GM12865 (cell line): Measurements from ENCODE around the gene EXTL2.
"Not testable (repeated sequence)": the region's sequence is repeated elsewhere in the genome, so short reads cannot be mapped to it uniquely, and the experiment has no call there.

ENCODE experiments used
- DNase-seq: peaks from one replicate; pipeline ENCODE4 v3.0.0; 2010; ENCODE audit warnings: low read depth
- H3K4me3 ChIP-seq: 2 replicates; pipeline ENCODE4 v1.5.1; 2011; ENCODE audit warnings: mild to moderate bottlenecking, low read depth, low read length, control low read depth
- CTCF ChIP-seq: IDR thresholded peaks from 2 replicates; pipeline ENCODE4 v1.5.1; 2011; ENCODE audit warnings: low read length, control low read depth, low read depth, inconsistent platforms; ENCODE audit not compliant: insufficient read depth; ENCODE audit errors: missing control alignments

Gene EXTL2

GRCh38 chr1:100891380-100891779 is 3.3 kb downstream of the EXTL2 start:
- no peak overlapping the region for H3K4me3 ChIP-seq
- no peak for TF ChIP-seq CTCF
- no peak for DNase-seq

GRCh38 chr1:100889869-100890482 is 4.7 kb downstream of the EXTL2 start:
- DNase-seq, H3K4me3 ChIP-seq: not testable (repeated sequence)

- not testable (repeated sequence) for DNase-seq, H3K4me3 ChIP-seq
Observed at GRCh38 chr1:100889007-100889406, 5.6 kb downstream of the EXTL2 start.

- no peak overlapping the region for H3K4me3 ChIP-seq
- no peak for TF ChIP-seq CTCF
- DNase-seq: no peak
Observed at GRCh38 chr1:100883963-100884362, 10.7 kb downstream of the EXTL2 start.

GRCh38 chr1:100882698-100883097 is 11.9 kb downstream of the EXTL2 start:
- no peak overlapping the region for H3K4me3 ChIP-seq
- no peak for DNase-seq
- TF ChIP-seq CTCF: no peak

GRCh38 chr1:100881687-100882086 is 13.0 kb downstream of the EXTL2 start:
- no peak for TF ChIP-seq CTCF
- H3K4me3 ChIP-seq: no peak overlapping the region
- no peak for DNase-seq

- no peak for DNase-seq
- no peak overlapping the region for H3K4me3 ChIP-seq
- TF ChIP-seq CTCF: no peak
Observed at GRCh38 chr1:100879422-100879821, 15.2 kb downstream of the EXTL2 start.

- TF ChIP-seq CTCF: no peak
- DNase-seq: no peak
- no peak overlapping the region for H3K4me3 ChIP-seq
Observed at GRCh38 chr1:100876291-100876690, 18.4 kb downstream of the EXTL2 start.
